NCI-H2029 treated with DMSO at 0.1 percent for 48 hours (cell line): ENCODE data around the gene PHF21A.
"Not testable (repeated sequence)": the region's sequence is repeated elsewhere in the genome, so short reads cannot be mapped to it uniquely, and the experiment has no call there.

Experiments
- DNase-seq: peaks from one replicate; lab custom pipeline; 2025; lab: John Stamatoyannopoulos, UW

Gene PHF21A

GRCh38 chr11:46036009-46036408 is 85.2 kb downstream of the PHF21A start:
- no peak for DNase-seq

GRCh38 chr11:46034041-46034440 is 87.2 kb downstream of the PHF21A start:
- no peak for DNase-seq

DNA sequence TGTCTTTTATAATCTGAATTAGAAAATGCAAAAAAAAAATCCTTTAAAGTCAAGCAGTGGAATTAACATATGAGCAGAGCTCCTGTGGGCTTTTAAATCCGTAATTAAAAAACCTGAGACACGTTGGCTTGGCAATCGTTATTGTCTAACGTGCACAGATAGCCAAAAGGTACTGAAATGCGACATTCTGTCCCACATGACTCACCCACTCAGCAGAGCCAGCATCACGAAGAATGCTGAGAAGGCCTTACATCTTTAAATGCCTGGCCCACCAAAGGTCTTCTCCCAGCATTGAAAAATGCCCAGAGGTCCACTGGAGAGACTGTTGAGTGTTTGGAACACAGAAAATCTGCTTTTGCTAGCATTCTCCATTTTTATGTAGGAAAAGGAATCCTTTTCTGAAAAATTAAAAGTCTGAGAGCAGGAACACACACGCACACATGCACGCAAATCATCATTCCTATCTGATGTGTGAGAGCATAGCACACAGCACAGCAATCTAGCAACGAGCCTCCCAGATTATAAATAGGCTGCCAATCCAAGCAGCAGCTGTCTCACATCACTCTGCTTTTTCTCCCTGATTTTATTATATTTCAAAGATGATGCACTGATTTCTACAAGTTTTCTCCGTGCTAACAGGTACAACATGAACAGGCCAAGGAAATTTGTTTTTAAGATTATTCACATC is 94.5 kb downstream of the PHF21A start:
- no peak for DNase-seq

DNA sequence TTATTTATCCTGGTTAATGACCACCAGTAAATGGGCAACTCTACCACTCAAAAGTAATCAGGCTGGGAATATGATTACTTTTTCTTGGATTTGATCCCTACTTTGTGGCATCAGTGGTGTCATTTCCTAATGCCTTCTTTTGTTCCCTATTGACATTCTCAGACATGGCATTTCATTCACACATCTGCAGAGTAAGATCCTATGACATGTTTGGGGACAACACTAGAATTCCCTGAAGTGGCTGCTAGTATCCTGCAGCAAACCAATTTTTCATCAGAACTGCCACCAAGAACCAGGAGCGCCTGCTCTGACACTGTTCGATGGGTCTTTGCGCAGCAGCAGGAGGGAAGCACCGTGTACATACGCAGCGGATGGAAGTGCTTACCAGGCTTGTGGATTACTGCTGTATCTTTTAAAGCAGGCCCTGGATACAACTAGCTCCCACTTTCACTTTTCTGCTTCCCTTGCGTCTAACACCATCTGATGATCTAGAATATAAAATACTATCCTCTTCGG is 101.1 kb downstream of the PHF21A start:
- no peak for DNase-seq

- DNase-seq: no peak
Measured at GRCh38 chr11:46018651-46019050, 102.6 kb downstream of the PHF21A start.

GRCh38 chr11:46017341-46017740 is 103.9 kb downstream of the PHF21A start:
- no peak for DNase-seq

DNA sequence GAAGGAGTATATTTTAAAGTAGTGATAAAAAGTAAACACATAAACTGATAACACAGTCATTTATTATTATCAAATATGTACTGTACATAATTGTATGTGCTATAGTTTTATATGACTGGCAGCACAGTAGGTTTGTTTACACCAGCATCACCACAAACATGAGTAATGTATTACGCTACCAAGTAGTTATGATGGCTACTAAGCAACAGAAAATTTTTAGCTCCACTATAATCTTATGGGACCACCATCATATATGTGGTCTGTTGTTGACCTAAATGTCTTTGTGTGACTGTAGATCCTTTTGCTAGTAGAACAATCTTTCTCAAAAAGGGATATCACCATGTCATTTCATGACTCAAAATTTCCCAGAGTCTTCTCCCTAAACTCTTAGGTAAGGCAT is 105.3 kb downstream of the PHF21A start:
- DNase-seq: no peak

- not testable (repeated sequence) for DNase-seq
Measured at GRCh38 chr11:46014168-46014567, 107.1 kb downstream of the PHF21A start.

- DNase-seq: no peak
Measured at GRCh38 chr11:46012185-46012584, 109.1 kb downstream of the PHF21A start.

- no peak for DNase-seq
Measured at GRCh38 chr11:46010100-46010499, 111.2 kb downstream of the PHF21A start.

- DNase-seq: no peak
Measured at GRCh38 chr11:46009647-46010046, 111.6 kb downstream of the PHF21A start.

GRCh38 chr11:46006418-46007070 is 114.7 kb downstream of the PHF21A start:
- peak; percentile 74 for DNase-seq

DNA sequence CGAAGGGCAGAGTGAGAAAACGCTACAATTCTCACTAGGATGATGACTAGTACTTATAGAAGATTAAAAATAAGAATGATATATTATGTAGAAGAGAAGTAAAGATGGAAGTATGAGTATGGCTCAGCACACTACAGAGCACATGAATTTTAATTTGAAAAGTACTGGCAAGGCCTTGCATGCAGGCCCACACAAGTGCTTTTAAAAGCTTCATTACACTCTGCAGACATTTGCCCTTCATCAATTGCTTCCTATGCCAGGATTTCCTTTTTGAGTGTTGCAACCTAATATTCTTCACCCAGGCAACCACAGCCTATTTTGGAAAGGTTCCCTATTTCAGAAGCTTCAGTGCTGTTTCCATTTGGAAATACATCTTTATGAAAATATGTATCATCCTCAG is 117.7 kb downstream of the PHF21A start:
- peak; percentile 39 for DNase-seq

DNA sequence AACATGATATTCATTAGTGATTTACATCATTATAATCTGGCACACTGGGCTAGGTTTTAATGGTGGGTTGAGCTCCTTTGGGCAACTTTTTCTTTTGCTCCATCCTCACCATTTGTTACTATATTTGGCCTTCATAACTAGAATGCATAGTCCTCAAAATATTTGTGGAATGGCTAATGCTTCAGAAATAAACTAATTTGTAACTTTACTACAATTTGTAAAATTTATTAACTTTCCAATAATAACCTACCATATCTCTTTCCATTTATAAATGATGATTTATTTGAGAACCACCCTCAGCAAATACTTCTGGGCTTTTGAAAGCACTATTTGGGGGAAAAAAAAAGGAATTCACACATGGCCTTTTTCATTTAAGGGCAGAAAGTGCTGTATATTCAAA is 119.1 kb downstream of the PHF21A start:
- no peak for DNase-seq

GRCh38 chr11:46001448-46001914 is 119.8 kb downstream of the PHF21A start:
- no peak for DNase-seq

DNA sequence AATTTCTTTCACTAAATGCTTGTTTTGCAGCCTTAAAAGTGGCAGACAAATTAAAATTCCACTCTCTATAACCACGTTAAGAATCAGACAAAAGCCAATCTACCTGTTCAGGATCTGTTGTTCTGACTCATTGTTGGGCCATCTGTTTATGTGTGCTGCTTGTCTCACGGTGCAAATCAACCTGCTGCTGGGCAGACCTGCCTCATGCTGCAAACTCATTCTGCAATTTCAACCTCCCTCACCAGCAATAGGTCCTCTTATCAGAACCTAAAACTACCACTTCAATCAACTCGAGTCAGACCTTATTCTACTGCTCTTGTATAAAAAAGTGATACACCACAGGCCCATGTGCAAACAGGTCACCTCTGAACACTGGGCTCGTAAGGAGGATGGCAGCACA is 123.7 kb downstream of the PHF21A start:
- no peak for DNase-seq

- DNase-seq: no peak
Measured at GRCh38 chr11:45995342-45995734, 125.9 kb downstream of the PHF21A start.

GRCh38 chr11:45994371-45995341 is 126.6 kb downstream of the PHF21A start:
- DNase-seq: no peak

DNA sequence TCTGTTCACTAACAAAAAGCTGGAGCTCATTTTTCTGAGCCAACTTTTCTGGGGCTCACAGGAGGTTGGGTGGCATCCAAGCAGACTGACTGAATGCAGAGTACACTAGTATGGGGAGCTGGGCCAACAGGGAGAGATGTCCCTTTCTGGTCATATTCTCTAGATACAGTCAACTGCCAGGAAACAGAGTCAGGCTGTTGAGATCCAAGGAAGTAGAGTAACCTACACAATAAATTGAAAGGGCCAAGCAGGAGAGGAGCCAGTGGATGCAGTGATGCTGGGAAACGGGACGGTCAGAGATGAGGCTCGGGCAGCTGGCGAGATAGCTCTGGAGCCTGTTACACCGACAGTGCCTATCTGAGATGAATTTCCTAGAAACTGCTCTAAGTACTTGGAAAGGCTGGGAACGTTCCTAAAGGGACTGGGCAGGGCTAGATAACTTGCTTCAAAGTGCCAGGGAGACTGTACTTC is 127.7 kb downstream of the PHF21A start:
- DNase-seq: no peak

DNA sequence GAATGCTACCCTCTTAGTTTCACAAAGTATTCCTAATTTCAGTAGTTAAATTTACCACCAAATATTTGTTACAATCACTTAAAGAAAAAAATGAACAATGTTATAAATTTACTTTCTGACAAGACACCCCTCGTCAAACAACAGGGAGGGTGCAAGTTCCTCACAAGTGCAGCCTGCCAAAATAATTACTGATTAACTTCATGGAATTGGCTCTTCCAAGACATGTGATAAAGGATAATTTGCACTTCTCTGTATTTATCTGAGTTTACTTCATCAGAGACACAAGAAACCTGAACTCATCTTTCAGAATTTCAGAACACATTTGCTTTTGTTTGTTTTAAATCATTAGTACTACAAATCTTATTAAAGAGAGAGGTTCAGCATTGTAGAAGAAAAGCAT is 132.3 kb downstream of the PHF21A start:
- DNase-seq: no peak

DNA sequence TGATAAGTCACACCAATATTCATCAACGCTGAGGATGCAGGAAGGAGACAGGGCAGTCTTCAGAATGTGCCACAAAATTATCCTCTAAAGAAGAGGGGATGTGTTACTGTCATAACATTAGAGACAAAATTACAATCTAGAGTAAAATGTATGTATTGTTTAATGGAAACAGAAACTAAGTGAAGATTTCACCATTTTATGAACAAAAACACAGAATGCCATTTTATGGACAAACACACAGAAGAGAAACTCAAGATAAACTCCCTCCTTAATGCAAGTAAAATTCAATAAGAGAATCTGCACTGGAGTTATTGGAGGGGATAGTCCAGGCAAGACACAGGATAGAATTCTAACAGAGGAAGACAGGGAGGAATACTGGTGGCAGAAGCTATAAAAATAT is 136.0 kb downstream of the PHF21A start:
- DNase-seq: no peak

DNA sequence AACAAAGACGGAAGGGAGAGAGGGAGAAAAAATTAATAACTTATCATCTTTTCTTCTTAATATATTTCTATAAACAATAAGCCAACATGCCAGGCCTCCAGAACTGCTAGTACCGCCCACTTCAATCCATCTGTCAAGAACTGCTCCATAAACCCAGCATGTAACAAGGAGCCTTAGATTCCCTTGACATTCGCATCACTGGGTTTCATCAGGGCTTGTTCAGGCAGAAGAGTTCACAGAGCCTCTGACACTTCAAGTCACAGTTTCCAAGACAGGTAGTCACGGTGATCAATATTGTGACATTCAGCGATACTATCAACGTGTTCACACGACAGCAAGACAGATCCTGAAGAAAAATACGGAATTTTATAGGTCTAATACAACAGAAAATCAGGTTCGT is 137.1 kb downstream of the PHF21A start:
- no peak for DNase-seq
